A673 (cell line): Measurements from ENCODE around the gene KLHL10. TPM values are rescaled to one million over a fixed set of nuclear protein-coding genes. Genes with fewer than 3 reads are reported as not detected.

Experiments
- BruUV-seq: library from RNA; stranded (reverse); fragments of 400-500 nt; replicated peaks from 2 replicates; lab custom pipeline; 2021; lab: Mats Ljungman, UMichigan
- CTCF ChIA-PET: fragments of 300-600 bp; sonication (Branson Sonifier 250); formaldehyde crosslinking; loops from one replicate; lab custom pipeline; 2022; ENCODE audit warnings: antibody characterized with exemption; lab: Charles Lee
- POLR2A ChIA-PET: fragments of 300-600 bp; sonication (Branson Sonifier 250); formaldehyde crosslinking; loops from one replicate; lab custom pipeline; 2022; ENCODE audit warnings: antibody characterized with exemption; ENCODE audit not compliant: low non-redundant PET; lab: Charles Lee
- DNase-seq: peaks from one replicate; pipeline ENCODE4 v3.0.0-alpha.2; 2015; ENCODE audit warnings: low spot score
- H3K27ac ChIP-seq: fragments of 200-600 bp; sonication (generic); 2 replicates; pipeline ENCODE4 v1.5.1; 2016; ENCODE audit warnings: mixed run types, low read depth, mild to moderate bottlenecking, mixed read lengths, antibody characterized with exemption, low read length; ENCODE audit not compliant: poor library complexity, severe bottlenecking
- H3K27me3 ChIP-seq: fragments of 200-600 bp; sonication (generic); replicated peaks from 2 replicates; pipeline ENCODE4 v1.6.1; 2017; ENCODE audit warnings: mixed run types, low read depth, mild to moderate bottlenecking, mixed read lengths, antibody characterized with exemption, low read length; ENCODE audit not compliant: insufficient read depth, poor library complexity
- H3K36me3 ChIP-seq: fragments of 200-600 bp; sonication (generic); 2 replicates; pipeline ENCODE4 v1.6.1; 2016; ENCODE audit warnings: mixed run types, mild to moderate bottlenecking, mixed read lengths, antibody characterized with exemption, low read length; ENCODE audit not compliant: insufficient read depth, poor library complexity, severe bottlenecking
- H3K4me1 ChIP-seq: fragments of 200-600 bp; sonication (generic); 2 replicates; pipeline ENCODE4 v1.6.1; 2017; ENCODE audit warnings: mixed run types, mild to moderate bottlenecking, mixed read lengths, antibody characterized with exemption, low read length; ENCODE audit not compliant: insufficient read depth, poor library complexity, severe bottlenecking
- H3K4me3 ChIP-seq: fragments of 200-600 bp; sonication (generic); 2 replicates; pipeline ENCODE4 v1.5.1; 2016; ENCODE audit warnings: low read depth, mixed run types, mild to moderate bottlenecking, mixed read lengths, low read length; ENCODE audit not compliant: poor library complexity, severe bottlenecking
- H3K9me3 ChIP-seq: fragments of 200-600 bp; sonication (generic); 2 replicates; pipeline ENCODE4 v1.6.1; 2016; ENCODE audit warnings: mixed run types, low read depth, mild to moderate bottlenecking, mixed read lengths, antibody characterized with exemption, low read length; ENCODE audit not compliant: poor library complexity, severe bottlenecking
- EZH2 ChIP-seq: fragments of 200-600 bp; sonication (generic); IDR thresholded peaks from 2 replicates; pipeline ENCODE4 v1.6.1; 2017; ENCODE audit warnings: borderline replicate concordance, low read depth, mild to moderate bottlenecking, mixed read lengths, antibody characterized with exemption, low read length; ENCODE audit not compliant: poor library complexity, severe bottlenecking
- intact Hi-C: fragments of 100-400 bp; cut with micrococcal nuclease; formaldehyde crosslinking; loops from one replicate; pipeline ENCODE4 v1.10.0; 2022; ENCODE audit not compliant: unreplicated experiment
- total RNA-seq: library from RNA; stranded (reverse); gene quantifications from 2 replicates; pipeline ENCODE4 v1.2.3, GENCODE V29; 2021
- TF ChIP-seq, protein P1 (sequence below): fragments of 300-800, 200-600 bp; sonication (generic); conservative IDR thresholded peaks from 2 replicates; pipeline ENCODE4 v1.5.1; 2017; ENCODE audit warnings: low read depth, mild to moderate bottlenecking, antibody characterized with exemption, low read length, moderate library complexity, mixed read lengths

KLHL10 gene
- total RNA-seq, 1 experiment from 2014 or later = not detected

GRCh38 chr17:41882756-41883155 is 45.1 kb downstream of the KLHL10 start:
- no TSS peak for BruUV-seq
- Histone ChIP-seq H3K9me3 (no peaks in the 10 kb centered on the region), H3K36me3 (peaks cover 60% of the 10 kb centered on the region), H3K4me3 (no peak overlapping the region), H3K27ac (no peak overlapping the region), H3K27me3 (no peaks in the 10 kb centered on the region), H3K4me1 (no peaks in the 10 kb centered on the region)
- POLR2A ChIA-PET = no interaction called here
- TF ChIP-seq, protein P1, sequence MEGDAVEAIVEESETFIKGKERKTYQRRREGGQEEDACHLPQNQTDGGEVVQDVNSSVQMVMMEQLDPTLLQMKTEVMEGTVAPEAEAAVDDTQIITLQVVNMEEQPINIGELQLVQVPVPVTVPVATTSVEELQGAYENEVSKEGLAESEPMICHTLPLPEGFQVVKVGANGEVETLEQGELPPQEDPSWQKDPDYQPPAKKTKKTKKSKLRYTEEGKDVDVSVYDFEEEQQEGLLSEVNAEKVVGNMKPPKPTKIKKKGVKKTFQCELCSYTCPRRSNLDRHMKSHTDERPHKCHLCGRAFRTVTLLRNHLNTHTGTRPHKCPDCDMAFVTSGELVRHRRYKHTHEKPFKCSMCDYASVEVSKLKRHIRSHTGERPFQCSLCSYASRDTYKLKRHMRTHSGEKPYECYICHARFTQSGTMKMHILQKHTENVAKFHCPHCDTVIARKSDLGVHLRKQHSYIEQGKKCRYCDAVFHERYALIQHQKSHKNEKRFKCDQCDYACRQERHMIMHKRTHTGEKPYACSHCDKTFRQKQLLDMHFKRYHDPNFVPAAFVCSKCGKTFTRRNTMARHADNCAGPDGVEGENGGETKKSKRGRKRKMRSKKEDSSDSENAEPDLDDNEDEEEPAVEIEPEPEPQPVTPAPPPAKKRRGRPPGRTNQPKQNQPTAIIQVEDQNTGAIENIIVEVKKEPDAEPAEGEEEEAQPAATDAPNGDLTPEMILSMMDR = no peak
- TF ChIP-seq EZH2 = no peak
- DNase-seq = no peak
- CTCF ChIA-PET = no interaction called here
- intact Hi-C loops = loop anchor here (10.0 kb wide), 1 partner anchor 148 kb away; the partner anchor contains the start of gene HAP1

- no peak overlapping the region for H3K27ac ChIP-seq
- TF ChIP-seq, protein P1 = 0 out of 2 replicates have a peak, but pooled peaks have one; percentile 17
- no peak for TF ChIP-seq EZH2
- no peaks in the 10 kb centered on the region for H3K27me3 ChIP-seq
- intact Hi-C loops = loop anchor here (10.0 kb wide), 1 partner anchor 151 kb away; the partner anchor contains the start of gene HAP1
- POLR2A ChIA-PET = no interaction called here
- no peaks in the 10 kb centered on the region for H3K4me1 ChIP-seq
- DNase-seq = peak; percentile 6
- CTCF ChIA-PET = no interaction called here
- no peaks in the 10 kb centered on the region for H3K9me3 ChIP-seq
- BruUV-seq = no TSS peak
- no peak overlapping the region for H3K4me3 ChIP-seq
- H3K36me3 ChIP-seq = peaks cover 57% of the 10 kb centered on the region
These were observed 48.1 kb downstream of the KLHL10 start for GRCh38 chr17:41885733-41886132.

- intact Hi-C loops = loop anchor here (10.0 kb wide), 1 partner anchor 154 kb away; the partner anchor contains the start of gene HAP1
- BruUV-seq = no TSS peak
These were observed 50.8 kb downstream of the KLHL10 start for GRCh38 chr17:41888332-41888965.

More at GRCh38 chr17:41888332-41888965, 50.8 kb downstream of the KLHL10 start:
- Histone ChIP-seq H3K9me3 (no peaks in the 10 kb centered on the region), H3K4me1 (no peaks in the 10 kb centered on the region), H3K4me3 (no peak overlapping the region), H3K36me3 (peaks cover 74% of the 10 kb centered on the region), H3K27me3 (no peaks in the 10 kb centered on the region), H3K27ac (no peak overlapping the region)
- CTCF ChIA-PET = no interaction called here
- DNase-seq = no peak
- TF ChIP-seq, protein P1 = no peak
- TF ChIP-seq EZH2 = no peak
- POLR2A ChIA-PET = no interaction called here
